ENCODE measurements around the gene GGCX.

Gene GGCX

DNA sequence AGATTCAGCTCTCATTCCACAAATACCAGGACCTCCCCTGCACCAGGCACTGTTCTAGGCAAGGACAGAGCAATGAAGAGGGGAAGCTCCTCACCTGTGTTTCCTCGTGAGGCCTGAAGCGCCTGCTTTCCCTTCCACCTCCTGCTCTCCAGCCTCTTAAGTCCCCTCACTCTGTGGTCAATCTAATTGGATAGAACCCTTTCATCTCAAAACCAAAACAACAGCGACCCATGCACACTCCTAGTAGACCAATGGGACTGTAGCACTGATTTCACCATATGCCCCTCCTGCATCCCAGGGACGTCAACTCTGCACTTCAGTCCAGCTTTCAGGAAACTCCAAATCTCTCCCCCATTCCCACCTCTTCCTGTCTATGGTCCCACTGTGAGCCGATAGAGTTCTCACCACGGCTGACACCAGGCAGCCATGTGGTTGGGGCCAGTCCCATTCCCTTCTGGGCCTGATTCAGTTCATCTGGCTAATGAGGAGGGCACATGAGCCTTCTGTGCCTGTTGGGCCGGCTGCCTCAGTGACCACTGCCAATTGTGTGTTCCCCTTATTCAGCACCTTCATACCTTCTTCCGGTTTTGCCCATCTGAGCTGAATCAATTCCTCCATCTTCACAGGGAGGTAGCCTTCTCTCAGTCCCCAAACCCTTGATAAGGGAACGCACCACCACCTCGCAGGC lies 55.6 kb downstream of the GGCX start:
- no peaks in the 10 kb centered on the region for H3K27me3 ChIP-seq (replicated peaks in 2 of 5; ENCODE audit: control insufficient read depth in 4 of 5, insufficient read depth in 5 of 5, low read length in 4 of 5)
- H3K27ac ChIP-seq (ENCODE audit: insufficient read depth in 1 of 2, low read depth in 1 of 2, low read length in 2 of 2, poor library complexity in 1 of 2, severe bottlenecking in 2 of 2): no peak overlapping the region
- CTCF ChIA-PET: interaction anchor here (0.5 to 2.0 kb wide), 5 partner anchors 10 to 155 kb away, joined by 3 to 6 read pairs (median 3); no protein-coding TSS in a partner anchor
- no peaks in the 10 kb centered on the region for H3K9me3 ChIP-seq (ENCODE audit: control extremely low read depth in 1 of 5, control insufficient read depth in 4 of 5, insufficient read depth in 2 of 5, low read depth in 1 of 5, low read length in 4 of 5)
- no peaks in the 10 kb centered on the region for H3K36me3 ChIP-seq (ENCODE audit: control insufficient read depth in 4 of 4, insufficient read depth in 4 of 4, low read length in 3 of 4)
- POLR2A ChIA-PET: no interaction called here
- DNase-seq: no peak
- no peak overlapping the region for H3K4me3 ChIP-seq (ENCODE audit: control insufficient read depth in 1 of 7, extremely low read depth in 1 of 7, insufficient read depth in 4 of 7, low read depth in 2 of 7, low read length in 6 of 7)
- H3K4me1 ChIP-seq (ENCODE audit: control extremely low read depth in 1 of 4, control insufficient read depth in 4 of 4, insufficient read depth in 4 of 4, low read length in 3 of 4): peaks cover 0 to 45% (median 22%) of the 10 kb centered on the region in 4 experiments
- WGBS (ENCODE audit: insufficient coverage): 97% methylated on average over 8 of the region's 10 CpGs

DNA sequence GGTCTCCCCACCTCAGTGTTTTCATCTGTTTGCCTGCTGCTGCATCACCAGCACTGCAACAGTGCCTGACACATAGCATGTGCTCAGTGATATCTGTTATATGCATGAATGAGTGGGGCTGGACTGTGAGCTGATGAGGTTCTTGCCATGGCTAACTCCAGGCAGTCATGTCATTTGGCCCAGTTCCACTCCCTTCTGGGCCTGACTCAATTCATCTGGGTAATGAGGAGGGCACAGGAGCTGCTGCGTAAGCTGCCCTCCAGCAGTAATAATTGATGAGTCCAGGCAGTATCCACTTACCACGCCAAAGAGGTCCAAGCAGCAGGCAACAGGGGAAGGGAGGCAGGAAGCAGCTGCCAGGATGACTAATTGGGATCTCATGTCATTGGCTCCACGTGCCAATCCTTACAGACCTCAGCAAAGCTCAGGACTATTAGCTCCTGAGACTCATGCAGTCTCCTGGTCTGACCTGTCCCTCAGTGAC lies 56.5 kb downstream of the GGCX start:
- no peaks in the 10 kb centered on the region for H3K27me3 ChIP-seq (replicated peaks in 2 of 5; ENCODE audit: control insufficient read depth in 4 of 5, insufficient read depth in 5 of 5, low read length in 4 of 5)
- H3K36me3 ChIP-seq (ENCODE audit: control insufficient read depth in 4 of 4, insufficient read depth in 4 of 4, low read length in 3 of 4): no peaks in the 10 kb centered on the region
- H3K9me3 ChIP-seq (ENCODE audit: control extremely low read depth in 1 of 5, control insufficient read depth in 4 of 5, insufficient read depth in 2 of 5, low read depth in 1 of 5, low read length in 4 of 5): no peaks in the 10 kb centered on the region
- ChIA-PET CTCF (interaction anchor here (0.5 to 2.5 kb wide), 8 partner anchors 11 to 155 kb away, joined by 3 to 6 read pairs (median 4); no protein-coding TSS in a partner anchor), POLR2A (no interaction called here)
- no peak overlapping the region for H3K4me3 ChIP-seq (ENCODE audit: control insufficient read depth in 1 of 7, extremely low read depth in 1 of 7, insufficient read depth in 4 of 7, low read depth in 2 of 7, low read length in 6 of 7)
- 46% methylated on average over 3 of the region's 3 CpGs for WGBS (ENCODE audit: insufficient coverage)
- no peak overlapping the region for H3K27ac ChIP-seq (ENCODE audit: insufficient read depth in 1 of 2, low read depth in 1 of 2, low read length in 2 of 2, poor library complexity in 1 of 2, severe bottlenecking in 2 of 2)
- peak in 1 of 3 donors; percentile 26 for DNase-seq
- H3K4me1 ChIP-seq (ENCODE audit: control extremely low read depth in 1 of 4, control insufficient read depth in 4 of 4, insufficient read depth in 4 of 4, low read length in 3 of 4): peaks cover 0 to 54% (median 29%) of the 10 kb centered on the region in 4 experiments

DNA sequence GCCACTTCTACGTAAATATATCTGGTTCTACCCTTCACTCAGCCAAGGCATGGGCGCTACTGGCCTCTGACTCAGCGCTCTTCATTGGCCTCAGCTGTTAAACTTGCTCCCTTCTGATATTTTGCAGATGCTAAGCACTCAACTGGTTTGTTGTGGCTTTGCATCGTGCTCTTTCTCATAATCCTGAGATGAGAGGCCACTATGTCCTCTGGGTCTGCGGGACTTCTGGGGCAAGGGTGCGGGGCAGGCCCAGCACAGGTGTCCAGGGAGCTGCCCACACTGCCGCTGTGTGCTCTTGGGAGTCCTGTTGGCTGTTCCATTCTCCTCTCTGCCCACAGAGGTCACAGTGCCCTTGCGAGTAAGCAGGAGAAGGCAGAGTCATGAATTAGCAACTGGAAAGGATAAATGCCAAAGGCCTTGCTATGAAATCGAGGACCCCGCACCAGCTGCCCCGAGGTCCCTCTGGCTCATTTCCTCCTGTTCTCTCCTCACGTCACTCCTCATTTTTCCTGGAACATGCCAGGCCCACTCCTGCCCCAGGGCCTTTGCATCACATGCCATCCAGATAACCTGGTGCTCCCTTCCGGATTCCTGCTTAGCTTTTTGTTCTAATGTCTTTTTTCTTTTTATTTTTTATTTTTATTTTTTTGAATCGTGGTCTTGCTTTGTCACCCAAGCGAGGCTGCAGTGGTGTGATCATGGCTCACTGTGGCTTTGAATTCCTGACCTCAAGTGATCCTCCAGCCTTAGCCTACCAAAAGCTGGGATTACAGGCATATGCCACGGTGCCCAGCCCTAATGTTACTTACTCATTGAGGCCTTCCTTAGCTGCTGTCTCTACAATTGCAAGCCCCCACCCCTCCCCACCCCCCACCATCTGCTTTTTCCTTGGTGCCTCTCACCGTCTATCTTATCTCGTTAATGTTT lies 57.2 kb downstream of the GGCX start:
- H3K9me3 ChIP-seq (ENCODE audit: control extremely low read depth in 1 of 5, control insufficient read depth in 4 of 5, insufficient read depth in 2 of 5, low read depth in 1 of 5, low read length in 4 of 5): no peaks in the 10 kb centered on the region
- no peaks in the 10 kb centered on the region for H3K36me3 ChIP-seq (ENCODE audit: control insufficient read depth in 4 of 4, insufficient read depth in 4 of 4, low read length in 3 of 4)
- peak in 2 of 3 donors; percentile 27 to 42 for DNase-seq
- CTCF ChIA-PET: interaction anchor here (0.6 to 2.8 kb wide), 18 partner anchors 11 to 84 kb away, joined by 3 to 11 read pairs (median 3); no protein-coding TSS in a partner anchor
- 96% methylated on average over 16 of the region's 18 CpGs for WGBS (ENCODE audit: insufficient coverage)
- no peak overlapping the region for H3K4me3 ChIP-seq (ENCODE audit: control insufficient read depth in 1 of 7, extremely low read depth in 1 of 7, insufficient read depth in 4 of 7, low read depth in 2 of 7, low read length in 6 of 7)
- POLR2A ChIA-PET: no interaction called here
- H3K4me1 ChIP-seq (ENCODE audit: control extremely low read depth in 1 of 4, control insufficient read depth in 4 of 4, insufficient read depth in 4 of 4, low read length in 3 of 4): peaks cover 0 to 59% (median 29%) of the 10 kb centered on the region in 4 experiments
- H3K27me3 ChIP-seq (replicated peaks in 2 of 5; ENCODE audit: control insufficient read depth in 4 of 5, insufficient read depth in 5 of 5, low read length in 4 of 5): no peaks in the 10 kb centered on the region
- H3K27ac ChIP-seq (ENCODE audit: insufficient read depth in 1 of 2, low read depth in 1 of 2, low read length in 2 of 2, poor library complexity in 1 of 2, severe bottlenecking in 2 of 2): no peak overlapping the region

DNA sequence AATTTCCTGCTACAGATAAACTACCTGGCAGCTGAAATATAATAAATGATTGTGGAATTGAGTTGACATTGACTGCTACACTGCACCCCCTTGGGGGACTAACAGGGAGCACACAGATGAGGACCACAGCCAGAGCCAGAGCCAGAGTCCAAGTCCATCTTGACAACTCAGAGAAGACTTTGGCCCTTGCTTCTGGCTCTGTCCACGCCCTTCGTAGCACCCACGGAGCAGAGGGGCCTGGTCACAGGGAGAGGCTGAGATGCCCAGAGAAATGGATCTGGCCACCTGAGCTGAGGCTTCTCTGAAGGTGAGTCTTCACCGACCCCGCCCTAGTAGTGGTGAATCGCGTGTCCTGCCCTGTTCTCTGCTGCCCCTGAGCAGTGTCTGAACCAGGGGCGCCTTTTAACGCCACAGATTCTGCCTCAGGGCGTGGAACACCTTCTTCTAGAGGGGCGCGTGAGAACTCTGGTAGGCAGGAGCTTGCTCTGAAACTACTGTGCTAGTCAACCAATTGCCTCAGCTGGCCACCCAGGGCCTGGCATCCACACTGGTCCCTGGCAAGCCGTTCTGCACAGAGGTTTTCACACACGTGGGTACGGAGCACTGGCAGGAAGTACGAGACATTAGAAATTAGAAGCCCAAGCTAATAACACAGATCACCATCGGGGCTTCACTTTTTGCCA lies 58.0 kb downstream of the GGCX start:
- POLR2A ChIA-PET: no interaction called here
- Histone ChIP-seq H3K9me3 (ENCODE audit: control extremely low read depth in 1 of 5, control insufficient read depth in 4 of 5, insufficient read depth in 2 of 5, low read depth in 1 of 5, low read length in 4 of 5) (no peaks in the 10 kb centered on the region), H3K4me1 (ENCODE audit: control extremely low read depth in 1 of 4, control insufficient read depth in 4 of 4, insufficient read depth in 4 of 4, low read length in 3 of 4) (peaks cover 0 to 62% (median 31%) of the 10 kb centered on the region in 4 experiments), H3K36me3 (ENCODE audit: control insufficient read depth in 4 of 4, insufficient read depth in 4 of 4, low read length in 3 of 4) (no peaks in the 10 kb centered on the region), H3K4me3 (ENCODE audit: control insufficient read depth in 1 of 7, extremely low read depth in 1 of 7, insufficient read depth in 4 of 7, low read depth in 2 of 7, low read length in 6 of 7) (no peak overlapping the region), H3K27ac (ENCODE audit: insufficient read depth in 1 of 2, low read depth in 1 of 2, low read length in 2 of 2, poor library complexity in 1 of 2, severe bottlenecking in 2 of 2) (no peak overlapping the region), H3K27me3 (replicated peaks in 2 of 5; ENCODE audit: control insufficient read depth in 4 of 5, insufficient read depth in 5 of 5, low read length in 4 of 5) (no peaks in the 10 kb centered on the region)
- peak in 1 of 3 donors; percentile 25 for DNase-seq
- 93% methylated on average over 17 of the region's 17 CpGs for WGBS (ENCODE audit: insufficient coverage)
- CTCF ChIA-PET: interaction anchor here (0.7 to 2.8 kb wide), 17 partner anchors 11 to 112 kb away, joined by 3 to 11 read pairs (median 3); no protein-coding TSS in a partner anchor

DNA sequence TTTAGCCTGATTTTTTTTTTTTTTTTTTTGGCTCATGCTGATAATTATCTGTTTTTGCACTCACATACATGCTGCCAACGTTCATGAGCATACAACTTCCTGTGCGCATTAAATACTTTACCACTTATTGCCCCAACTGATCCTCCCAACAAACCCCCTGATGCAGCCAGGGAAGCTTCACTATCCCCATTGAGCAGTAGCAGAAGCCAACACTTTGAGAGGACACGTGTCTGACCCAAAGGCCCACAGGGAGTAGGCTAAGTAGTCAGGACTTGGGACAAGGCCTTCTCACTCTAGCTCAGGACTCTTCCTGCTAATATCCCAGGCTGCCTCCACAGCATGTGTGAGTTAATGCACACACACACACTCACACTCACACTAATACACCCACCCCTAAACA lies 58.6 kb downstream of the GGCX start:
- WGBS (ENCODE audit: insufficient coverage): 60% methylated on average over 3 of the region's 3 CpGs
- Histone ChIP-seq H3K27ac (ENCODE audit: insufficient read depth in 1 of 2, low read depth in 1 of 2, low read length in 2 of 2, poor library complexity in 1 of 2, severe bottlenecking in 2 of 2) (no peak overlapping the region), H3K4me3 (ENCODE audit: control insufficient read depth in 1 of 7, extremely low read depth in 1 of 7, insufficient read depth in 4 of 7, low read depth in 2 of 7, low read length in 6 of 7) (peak overlapping the region in 1 of 7 experiments; percentile 22), H3K27me3 (replicated peaks in 2 of 5; ENCODE audit: control insufficient read depth in 4 of 5, insufficient read depth in 5 of 5, low read length in 4 of 5) (no peaks in the 10 kb centered on the region), H3K9me3 (ENCODE audit: control extremely low read depth in 1 of 5, control insufficient read depth in 4 of 5, insufficient read depth in 2 of 5, low read depth in 1 of 5, low read length in 4 of 5) (no peaks in the 10 kb centered on the region), H3K4me1 (ENCODE audit: control extremely low read depth in 1 of 4, control insufficient read depth in 4 of 4, insufficient read depth in 4 of 4, low read length in 3 of 4) (peaks cover 0 to 62% (median 31%) of the 10 kb centered on the region in 4 experiments), H3K36me3 (ENCODE audit: control insufficient read depth in 4 of 4, insufficient read depth in 4 of 4, low read length in 3 of 4) (no peaks in the 10 kb centered on the region)
- no peak for DNase-seq
- ChIA-PET CTCF (interaction anchor here (0.9 to 2.8 kb wide), 12 partner anchors 10 to 112 kb away, joined by 3 to 11 read pairs (median 4); no protein-coding TSS in a partner anchor), POLR2A (no interaction called here)

DNA sequence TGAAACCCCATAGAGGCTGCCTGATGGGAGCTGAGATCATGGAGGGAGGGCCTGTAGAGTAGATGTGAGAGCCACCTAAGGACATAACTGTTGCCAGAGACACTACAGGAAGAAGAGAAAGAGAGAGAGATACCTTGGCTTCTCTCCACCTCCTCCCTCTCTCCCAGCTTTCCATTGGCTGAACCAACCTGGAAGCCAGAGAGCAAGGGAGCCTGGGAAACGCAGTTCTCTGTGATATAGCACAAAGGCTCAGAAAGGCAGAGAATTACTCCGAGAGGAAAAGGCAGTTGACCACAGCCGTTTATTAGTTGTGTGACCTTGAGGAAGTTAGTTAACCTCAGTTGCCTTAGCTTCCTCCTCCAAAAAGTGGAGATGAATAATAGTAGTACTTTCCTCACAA lies 60.0 kb downstream of the GGCX start:
- Histone ChIP-seq H3K36me3 (ENCODE audit: control insufficient read depth in 4 of 4, insufficient read depth in 4 of 4, low read length in 3 of 4) (no peaks in the 10 kb centered on the region), H3K27me3 (replicated peaks in 2 of 5; ENCODE audit: control insufficient read depth in 4 of 5, insufficient read depth in 5 of 5, low read length in 4 of 5) (no peaks in the 10 kb centered on the region), H3K4me3 (ENCODE audit: control insufficient read depth in 1 of 7, extremely low read depth in 1 of 7, insufficient read depth in 4 of 7, low read depth in 2 of 7, low read length in 6 of 7) (peak overlapping the region in 1 of 7 experiments; percentile 28), H3K9me3 (ENCODE audit: control extremely low read depth in 1 of 5, control insufficient read depth in 4 of 5, insufficient read depth in 2 of 5, low read depth in 1 of 5, low read length in 4 of 5) (no peaks in the 10 kb centered on the region), H3K27ac (ENCODE audit: insufficient read depth in 1 of 2, low read depth in 1 of 2, low read length in 2 of 2, poor library complexity in 1 of 2, severe bottlenecking in 2 of 2) (no peak overlapping the region), H3K4me1 (ENCODE audit: control extremely low read depth in 1 of 4, control insufficient read depth in 4 of 4, insufficient read depth in 4 of 4, low read length in 3 of 4) (peaks cover 0 to 62% (median 31%) of the 10 kb centered on the region in 4 experiments)
- ChIA-PET POLR2A (no interaction called here), CTCF (interaction anchor here (0.8 to 2.0 kb wide), 5 partner anchors 10 to 81 kb away, joined by 3 to 6 read pairs (median 4); no protein-coding TSS in a partner anchor)
- DNase-seq: peak in 2 of 3 donors; percentile 28 to 41
- 70% methylated on average over 3 of the region's 3 CpGs for WGBS (ENCODE audit: insufficient coverage)

All from common myeloid progenitor, CD34-positive (primary cell).